Epithelial cell of proximal tubule (primary cell): ENCODE data around the gene NBAS. TPM values are rescaled to one million over a fixed set of nuclear protein-coding genes. Genes with fewer than 3 reads are reported as not detected.
A peak's percentile ranks its signal among the peaks of the same experiment; 100 is the strongest.

Source experiments
- DNase-seq: peaks from one replicate; pipeline ENCODE4 v3.0.0-alpha.2; 2011; ENCODE audit warnings: low read depth
- H3K4me3 ChIP-seq: 2 replicates; pipeline ENCODE4 v1.5.1; 2011; ENCODE audit warnings: low read depth, mild to moderate bottlenecking, low read length
- total RNA-seq: library from RNA; depleted of rRNA; stranded (reverse); fragments of >200 nt; gene quantifications from 2 replicates; pipeline ENCODE4 v1.2.3, GENCODE V29; 2015
- TF ChIP-seq, protein P1 (sequence below): conservative IDR thresholded peaks from 2 replicates; pipeline ENCODE4 v1.5.1; 2012; ENCODE audit warnings: low read depth, mild to moderate bottlenecking, low read length

The NBAS gene
- total RNA-seq, 1 donor from 2014 or later, result 48.4 TPM

DNA sequence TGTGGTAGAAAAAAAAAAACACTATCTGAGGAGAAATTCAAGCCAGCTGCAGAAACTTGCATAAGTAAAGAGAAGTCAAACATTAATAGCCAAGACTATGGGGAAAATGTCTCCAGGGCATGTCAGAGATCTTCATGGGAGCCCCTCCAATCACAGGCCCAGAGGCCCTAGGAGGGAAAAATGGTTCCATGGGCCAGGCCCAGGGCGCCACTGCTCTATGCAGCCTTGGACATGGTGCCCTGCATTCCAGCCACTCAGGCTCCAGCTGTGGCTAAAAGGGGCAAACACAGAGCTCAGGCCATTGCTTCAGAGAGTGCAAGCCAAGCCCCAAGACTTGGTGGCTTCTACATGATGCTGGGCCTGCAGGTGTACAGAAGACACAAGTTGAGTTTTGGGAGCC, 354.7 kb downstream of the NBAS start:
- TF ChIP-seq, protein P1, sequence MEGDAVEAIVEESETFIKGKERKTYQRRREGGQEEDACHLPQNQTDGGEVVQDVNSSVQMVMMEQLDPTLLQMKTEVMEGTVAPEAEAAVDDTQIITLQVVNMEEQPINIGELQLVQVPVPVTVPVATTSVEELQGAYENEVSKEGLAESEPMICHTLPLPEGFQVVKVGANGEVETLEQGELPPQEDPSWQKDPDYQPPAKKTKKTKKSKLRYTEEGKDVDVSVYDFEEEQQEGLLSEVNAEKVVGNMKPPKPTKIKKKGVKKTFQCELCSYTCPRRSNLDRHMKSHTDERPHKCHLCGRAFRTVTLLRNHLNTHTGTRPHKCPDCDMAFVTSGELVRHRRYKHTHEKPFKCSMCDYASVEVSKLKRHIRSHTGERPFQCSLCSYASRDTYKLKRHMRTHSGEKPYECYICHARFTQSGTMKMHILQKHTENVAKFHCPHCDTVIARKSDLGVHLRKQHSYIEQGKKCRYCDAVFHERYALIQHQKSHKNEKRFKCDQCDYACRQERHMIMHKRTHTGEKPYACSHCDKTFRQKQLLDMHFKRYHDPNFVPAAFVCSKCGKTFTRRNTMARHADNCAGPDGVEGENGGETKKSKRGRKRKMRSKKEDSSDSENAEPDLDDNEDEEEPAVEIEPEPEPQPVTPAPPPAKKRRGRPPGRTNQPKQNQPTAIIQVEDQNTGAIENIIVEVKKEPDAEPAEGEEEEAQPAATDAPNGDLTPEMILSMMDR, result no peak
- no peak overlapping the region for H3K4me3 ChIP-seq
- no peak for DNase-seq

DNA sequence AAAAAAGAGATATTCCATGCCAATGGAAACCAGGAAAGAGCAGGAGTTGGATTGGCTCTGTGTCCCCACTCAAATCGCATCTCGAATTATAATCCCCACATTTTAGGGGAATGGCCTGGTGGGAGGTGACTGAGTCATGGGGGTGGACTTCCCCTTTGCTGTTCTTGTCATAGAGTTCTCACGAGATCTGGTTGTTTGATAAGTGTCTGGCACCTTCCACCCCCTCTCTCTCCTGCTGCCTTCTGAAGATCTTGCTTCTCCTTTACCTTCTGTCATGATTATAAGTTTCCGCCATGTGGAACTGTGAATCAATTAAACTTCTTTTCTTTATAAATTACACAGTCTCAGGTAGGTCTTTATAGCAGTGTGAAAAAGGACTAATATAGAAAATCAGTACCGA, 355.6 kb downstream of the NBAS start:
- TF ChIP-seq, protein P1, result no peak
- no peak overlapping the region for H3K4me3 ChIP-seq
- DNase-seq, result no peak

DNA sequence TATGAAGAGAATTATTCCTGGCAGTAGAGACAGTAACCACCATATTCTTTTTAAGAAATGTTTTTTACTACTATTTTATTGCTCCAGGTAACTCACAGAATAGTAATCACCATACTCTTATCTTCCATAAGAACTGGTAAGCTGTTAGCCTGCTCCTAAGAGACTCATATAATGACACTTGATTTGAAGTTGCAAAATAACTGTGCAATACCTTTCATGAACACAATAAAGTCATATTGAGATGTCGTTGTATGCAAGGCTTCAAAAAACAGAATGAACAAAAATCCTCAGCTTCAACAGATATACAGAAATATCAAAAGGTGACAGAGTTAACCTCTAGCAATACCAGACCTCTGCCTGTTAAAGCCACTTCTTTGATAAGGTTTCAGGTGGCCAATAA, 360.1 kb downstream of the NBAS start:
- no peak for DNase-seq
- TF ChIP-seq, protein P1, result no peak
- no peak overlapping the region for H3K4me3 ChIP-seq

DNA sequence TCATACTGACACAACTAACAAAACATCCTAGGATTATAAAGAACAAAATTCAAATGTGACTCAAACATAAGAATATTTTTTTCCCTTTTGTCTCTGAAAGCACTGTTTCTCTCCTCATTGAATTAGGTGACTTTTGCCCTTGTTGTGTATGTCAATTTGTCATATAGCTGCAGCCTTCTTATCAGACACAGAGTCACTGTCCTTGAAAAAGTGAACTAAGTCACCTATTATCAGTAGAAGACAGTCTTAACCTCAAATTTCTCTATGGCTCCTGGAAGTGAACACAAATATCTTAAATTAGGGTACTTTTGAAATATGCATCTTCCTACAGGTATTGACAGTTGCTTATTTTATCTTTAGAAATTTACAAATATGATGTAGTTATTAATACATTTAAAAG, 360.6 kb downstream of the NBAS start:
- no peak overlapping the region for H3K4me3 ChIP-seq
- TF ChIP-seq, protein P1, result no peak
- DNase-seq, result no peak

DNA sequence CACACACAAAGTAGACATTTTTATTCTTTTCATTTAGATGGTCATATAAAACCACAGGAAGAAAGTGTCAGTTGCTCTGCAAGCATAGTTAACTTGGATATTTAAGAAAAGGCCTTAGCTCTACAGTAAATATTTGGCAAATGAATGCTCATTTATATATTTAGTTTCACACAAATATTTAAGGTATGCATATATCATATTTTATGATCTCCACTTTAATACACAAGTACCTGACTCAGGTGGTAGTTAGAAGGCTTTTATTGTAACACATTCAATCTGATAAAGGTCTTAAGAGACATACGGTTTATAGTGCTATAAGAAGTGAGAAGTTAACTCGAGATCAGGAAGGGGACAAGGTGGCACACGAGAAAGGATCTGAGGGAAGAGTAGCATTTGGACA, 363.1 kb downstream of the NBAS start:
- DNase-seq, result no peak
- TF ChIP-seq, protein P1, result no peak
- H3K4me3 ChIP-seq, result no peak overlapping the region

DNA sequence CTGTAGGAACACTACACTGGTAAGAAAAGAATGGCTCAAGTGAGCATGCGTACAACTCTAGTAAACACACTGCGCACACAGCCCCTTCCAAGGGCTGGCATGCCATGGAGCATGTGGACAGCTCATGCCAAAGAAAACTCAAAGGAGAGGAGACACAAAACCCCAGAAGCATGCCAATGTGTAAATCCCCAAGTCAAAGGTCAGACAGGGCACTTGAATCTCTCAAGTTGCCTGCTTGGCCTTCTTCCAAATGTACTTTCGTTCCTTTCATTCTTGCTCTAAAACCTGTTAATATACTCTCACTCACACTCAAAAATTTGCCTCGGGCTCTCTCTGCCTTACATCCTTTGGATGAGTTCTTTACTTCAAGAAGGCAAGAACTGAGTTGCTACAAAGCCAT, 365.3 kb downstream of the NBAS start:
- TF ChIP-seq, protein P1, result no peak
- peak; percentile 15 for DNase-seq
- H3K4me3 ChIP-seq, result no peak overlapping the region

DNA sequence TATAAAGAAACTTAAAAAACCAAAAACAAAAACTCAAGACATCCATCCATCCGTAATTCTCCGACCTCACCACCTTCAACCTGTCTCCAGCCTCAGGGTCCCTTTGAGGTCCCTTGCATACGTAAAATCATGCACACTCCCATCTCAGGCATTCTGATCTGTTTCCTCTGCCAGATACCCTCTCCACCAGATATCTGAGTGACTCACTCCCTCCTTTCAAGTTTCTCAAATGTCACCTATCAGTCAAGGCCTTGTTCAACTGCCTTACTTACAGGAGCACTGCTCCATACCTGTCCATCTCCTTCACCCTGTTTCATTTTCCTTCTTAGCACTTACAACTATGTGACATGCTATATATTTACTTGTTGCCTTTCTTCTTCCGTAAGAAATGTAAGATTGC, 369.3 kb downstream of the NBAS start:
- H3K4me3 ChIP-seq, result no peak overlapping the region
- TF ChIP-seq, protein P1, result no peak
- no peak for DNase-seq
